Epithelial cell of esophagus (primary cell): ENCODE measurements around the gene RELT.

Source experiments
- DNase-seq: peaks from one replicate; pipeline ENCODE4 v3.0.0; 2010; ENCODE audit warnings: low read depth
- H3K4me3 ChIP-seq: 2 replicates; pipeline ENCODE4 v1.5.1; 2011; ENCODE audit warnings: mild to moderate bottlenecking, low read length, control low read depth
- CTCF ChIP-seq: IDR thresholded peaks from 2 replicates; pipeline ENCODE4 v1.5.1; 2011; ENCODE audit warnings: low read depth, mild to moderate bottlenecking, low read length, control low read depth, inconsistent platforms; ENCODE audit not compliant: insufficient read depth; ENCODE audit errors: missing control alignments

The RELT gene

GRCh38 chr11:73342633-73343032, 33.6 kb upstream of the RELT start:
- peak; percentile 14 for DNase-seq
- no peak for TF ChIP-seq CTCF
- H3K4me3 ChIP-seq: peak overlapping the region; percentile 25

- no peak for DNase-seq
- TF ChIP-seq CTCF: no peak
- H3K4me3 ChIP-seq: no peak overlapping the region
These were observed 32.9 kb upstream of the RELT start for GRCh38 chr11:73343076-73343873.

- TF ChIP-seq CTCF: no peak
- no peak overlapping the region for H3K4me3 ChIP-seq
- DNase-seq: no peak
These were observed 32.0 kb upstream of the RELT start for GRCh38 chr11:73344191-73344607.

- H3K4me3 ChIP-seq: no peak overlapping the region
- no peak for TF ChIP-seq CTCF
- DNase-seq: no peak
These were observed 30.6 kb upstream of the RELT start for GRCh38 chr11:73345481-73346160.

GRCh38 chr11:73346186-73346935, 29.8 kb upstream of the RELT start:
- no peak for DNase-seq
- no peak for TF ChIP-seq CTCF
- H3K4me3 ChIP-seq: no peak overlapping the region

- no peak for DNase-seq
- no peak for TF ChIP-seq CTCF
- no peak overlapping the region for H3K4me3 ChIP-seq
These were observed 29.1 kb upstream of the RELT start for GRCh38 chr11:73347067-73347466.
